Upper lobe of left lung (tissue), 6 donors: Measurements from ENCODE around the gene CARMIL1. TPM values are rescaled to one million over a fixed set of nuclear protein-coding genes. Genes with fewer than 3 reads are reported as not detected.

Experiments used
- ATAC-seq, 2 donors: fragments of 200-7000 bp; cut with Tn5 transposase; one replicate each; pipeline ENCODE4 v1.9.1; 2022; ENCODE audit warnings: mild to moderate bottlenecking in 2 of 2, moderate library complexity in 2 of 2; ENCODE audit not compliant: low FRiP score in 2 of 2
- DNase-seq, 2 donors: peaks; one replicate each; pipeline ENCODE4 v3.0.0-alpha.2; 2019 to 2020
- H3K27ac ChIP-seq, 4 donors: fragments of 200-600 bp; sonication (generic); one replicate each; pipeline ENCODE4 v1.5.1; 2016 to 2019
- H3K27me3 ChIP-seq, 4 donors: fragments of 200-600 bp; sonication (generic); one replicate each; pipeline ENCODE4 v1.5.1; 2017 to 2019
- H3K36me3 ChIP-seq, 4 donors: fragments of 200-600 bp; sonication (generic); one replicate each; pipeline ENCODE4 v1.5.1; 2016 to 2019
- H3K4me1 ChIP-seq, 4 donors: fragments of 200-600 bp; sonication (generic); one replicate each; pipeline ENCODE4 v1.5.1; 2018 to 2019
- H3K4me3 ChIP-seq, 4 donors: fragments of 200-600 bp; sonication (generic); one replicate each; pipeline ENCODE4 v1.5.1; 2017 to 2019; ENCODE audit warnings: mild to moderate bottlenecking in 2 of 4, moderate library complexity in 1 of 4
- H3K9me3 ChIP-seq, 4 donors: fragments of 200-600 bp; sonication (generic); one replicate each; pipeline ENCODE4 v1.5.1; 2018 to 2019
- CTCF ChIP-seq, 6 experiments: fragments of 450-650 bp in 4 of 6; fragments of 200-600 bp in 2 of 6; sonication (generic) in 2 of 6; IDR thresholded peaks; one replicate each; pipeline ENCODE4 v1.5.1; 2016 to 2019; ENCODE audit warnings: antibody characterized with exemption in 6 of 6
- EP300 ChIP-seq, 4 donors: sonication (generic); formaldehyde crosslinking; IDR thresholded peaks; one replicate each; pipeline ENCODE4 v1.5.1; 2017; ENCODE audit warnings: antibody characterized with exemption in 4 of 4, control low read depth in 2 of 4
- POLR2A ChIP-seq, 4 donors: fragments of 450-650 bp; IDR thresholded peaks; one replicate each; pipeline ENCODE4 v1.5.1; 2016 to 2017; ENCODE audit warnings: antibody characterized with exemption in 4 of 4, mild to moderate bottlenecking in 2 of 4
- POLR2AphosphoS5 ChIP-seq, 2 donors: sonication (generic); formaldehyde crosslinking; IDR thresholded peaks; one replicate each; pipeline ENCODE4 v1.5.1; 2017; ENCODE audit warnings: antibody characterized with exemption in 2 of 2
- WGBS, 2 donors: methylation state at CpG; one replicate each; pipeline ENCODE4 v1.1.5; 2017 to 2018; 5-methylcytosine and 5-hydroxymethylcytosine counted together
- total RNA-seq, 6 donors: library from RNA; depleted of rRNA in 4 of 6; stranded (reverse); fragments of >200 nt in 4 of 6; gene quantifications; one replicate each; pipeline versions ENCODE4 v1.1.0 to v1.2.1, GENCODE V29; 2016 to 2021
- donor health status: DM: no; HTN: no; CAD: no; lungs with moderate emphysema.
- donor health status: DM: no; HTN: yes; CAD: no; lungs with severe emphysema.

The CARMIL1 gene
- total RNA-seq, 6 donors from 2014 or later: 19.8 to 78.6 (median 44.9) TPM

GRCh38 chr6:25320459-25320858 is 41.3 kb downstream of the CARMIL1 start:
- no peaks in the 10 kb centered on the region for H3K36me3 ChIP-seq
- H3K4me1 ChIP-seq: peaks cover 0 to 12% (median 6%) of the 10 kb centered on the region in 4 donors
- DNase-seq: no peak
- H3K4me3 ChIP-seq: no peak overlapping the region
- no peaks in the 10 kb centered on the region for H3K27me3 ChIP-seq
- H3K9me3 ChIP-seq: no peaks in the 10 kb centered on the region
- TF ChIP-seq CTCF (IDR thresholded peaks at IDR 0.05) (no peak), POLR2AphosphoS5 (IDR thresholded peaks at IDR 0.05) (no peak), EP300 (IDR thresholded peaks at IDR 0.05) (no peak), POLR2A (IDR thresholded peaks at IDR 0.05) (no peak)
- WGBS, 2 donors: 40 to 50% methylated on average over 1 of the region's 1 CpG
- no peak overlapping the region for H3K27ac ChIP-seq
- ATAC-seq: no peak

- H3K27me3 ChIP-seq: no peaks in the 10 kb centered on the region
These were observed 43.5 kb downstream of the CARMIL1 start for GRCh38 chr6:25322692-25323091.

GRCh38 chr6:25324066-25324762 is 45.0 kb downstream of the CARMIL1 start:
- no peaks in the 10 kb centered on the region for H3K36me3 ChIP-seq
- peaks cover 0 to 11% (median 2%) of the 10 kb centered on the region in 4 donors for H3K4me1 ChIP-seq
- TF ChIP-seq EP300 (IDR thresholded peaks at IDR 0.05) (no peak), POLR2AphosphoS5 (IDR thresholded peaks at IDR 0.05) (no peak), POLR2A (IDR thresholded peaks at IDR 0.05) (no peak), CTCF (IDR thresholded peaks at IDR 0.05) (no peak)
- 54 to 80% methylated on average over 1 of the region's 1 CpG for WGBS, 2 donors
- H3K27ac ChIP-seq: no peak overlapping the region
- no peaks in the 10 kb centered on the region for H3K9me3 ChIP-seq
- no peaks in the 10 kb centered on the region for H3K27me3 ChIP-seq
- ATAC-seq: no peak
- no peak for DNase-seq
- H3K4me3 ChIP-seq: no peak overlapping the region

More at GRCh38 chr6:25322692-25323091, 43.5 kb downstream of the CARMIL1 start:
- Histone ChIP-seq H3K27ac (no peak overlapping the region), H3K4me1 (peaks cover 0 to 11% (median 4%) of the 10 kb centered on the region in 4 donors), H3K36me3 (no peaks in the 10 kb centered on the region), H3K4me3 (no peak overlapping the region), H3K9me3 (no peaks in the 10 kb centered on the region)
- 87 to 92% methylated on average over 2 of the region's 2 CpGs for WGBS, 2 donors
- ATAC-seq (no peak), DNase-seq (no peak)
- TF ChIP-seq CTCF (IDR thresholded peaks at IDR 0.05): no peak
- no peak for TF ChIP-seq EP300 (IDR thresholded peaks at IDR 0.05)
- TF ChIP-seq POLR2A (IDR thresholded peaks at IDR 0.05): no peak
- no peak for TF ChIP-seq POLR2AphosphoS5 (IDR thresholded peaks at IDR 0.05)

- Histone ChIP-seq H3K9me3 (no peaks in the 10 kb centered on the region), H3K27me3 (no peaks in the 10 kb centered on the region), H3K36me3 (no peaks in the 10 kb centered on the region), H3K4me1 (peaks cover 1 to 13% (median 4%) of the 10 kb centered on the region in 4 donors), H3K27ac (no peak overlapping the region), H3K4me3 (no peak overlapping the region)
- no peak for ATAC-seq
- TF ChIP-seq POLR2AphosphoS5 (IDR thresholded peaks at IDR 0.05): no peak
- TF ChIP-seq EP300 (IDR thresholded peaks at IDR 0.05): no peak
- no peak for TF ChIP-seq POLR2A (IDR thresholded peaks at IDR 0.05)
- no peak for TF ChIP-seq CTCF (IDR thresholded peaks at IDR 0.05)
- no peak for DNase-seq
- WGBS, 2 donors: 87 to 91% methylated on average over 4 of the region's 4 CpGs
These were observed 47.0 kb downstream of the CARMIL1 start for GRCh38 chr6:25326126-25326525.

- no peak for ATAC-seq
- WGBS, 2 donors: 54 to 78% methylated on average over 4 of the region's 4 CpGs
- no peak overlapping the region for H3K27ac ChIP-seq
These were observed 47.8 kb downstream of the CARMIL1 start for GRCh38 chr6:25326960-25327359.

More at GRCh38 chr6:25326960-25327359, 47.8 kb downstream of the CARMIL1 start:
- Histone ChIP-seq H3K27me3 (no peaks in the 10 kb centered on the region), H3K36me3 (no peaks in the 10 kb centered on the region), H3K4me1 (peaks cover 5 to 21% (median 9%) of the 10 kb centered on the region in 4 donors), H3K4me3 (no peak overlapping the region), H3K9me3 (no peaks in the 10 kb centered on the region)
- no peak for TF ChIP-seq EP300 (IDR thresholded peaks at IDR 0.05)
- TF ChIP-seq POLR2A (IDR thresholded peaks at IDR 0.05): no peak
- no peak for TF ChIP-seq CTCF (IDR thresholded peaks at IDR 0.05)
- no peak for TF ChIP-seq POLR2AphosphoS5 (IDR thresholded peaks at IDR 0.05)
- no peak for DNase-seq
